ENCODE measurements around the gene COX8C.
"Not testable (repeated sequence)": the region's sequence is repeated elsewhere in the genome, so short reads cannot be mapped to it uniquely, and the experiment has no call there.

The COX8C gene

GRCh38 chr14:93368996-93369712 lies 22.2 kb downstream of the COX8C start:
- H3K4me3 ChIP-seq (ENCODE audit: low read depth, low read length) = no peak overlapping the region
- no peak for DNase-seq (ENCODE audit: low read depth)
- TF ChIP-seq, protein P1, sequence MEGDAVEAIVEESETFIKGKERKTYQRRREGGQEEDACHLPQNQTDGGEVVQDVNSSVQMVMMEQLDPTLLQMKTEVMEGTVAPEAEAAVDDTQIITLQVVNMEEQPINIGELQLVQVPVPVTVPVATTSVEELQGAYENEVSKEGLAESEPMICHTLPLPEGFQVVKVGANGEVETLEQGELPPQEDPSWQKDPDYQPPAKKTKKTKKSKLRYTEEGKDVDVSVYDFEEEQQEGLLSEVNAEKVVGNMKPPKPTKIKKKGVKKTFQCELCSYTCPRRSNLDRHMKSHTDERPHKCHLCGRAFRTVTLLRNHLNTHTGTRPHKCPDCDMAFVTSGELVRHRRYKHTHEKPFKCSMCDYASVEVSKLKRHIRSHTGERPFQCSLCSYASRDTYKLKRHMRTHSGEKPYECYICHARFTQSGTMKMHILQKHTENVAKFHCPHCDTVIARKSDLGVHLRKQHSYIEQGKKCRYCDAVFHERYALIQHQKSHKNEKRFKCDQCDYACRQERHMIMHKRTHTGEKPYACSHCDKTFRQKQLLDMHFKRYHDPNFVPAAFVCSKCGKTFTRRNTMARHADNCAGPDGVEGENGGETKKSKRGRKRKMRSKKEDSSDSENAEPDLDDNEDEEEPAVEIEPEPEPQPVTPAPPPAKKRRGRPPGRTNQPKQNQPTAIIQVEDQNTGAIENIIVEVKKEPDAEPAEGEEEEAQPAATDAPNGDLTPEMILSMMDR (conservative IDR thresholded peaks at IDR 0.05; ENCODE audit: low read depth, low read length) = no peak

GRCh38 chr14:93369713-93370266 lies 22.8 kb downstream of the COX8C start:
- H3K4me3 ChIP-seq (ENCODE audit: low read depth, low read length) = no peak overlapping the region
- DNase-seq (ENCODE audit: low read depth) = no peak
- TF ChIP-seq, protein P1 (conservative IDR thresholded peaks at IDR 0.05; ENCODE audit: low read depth, low read length) = no peak

- H3K4me3 ChIP-seq (ENCODE audit: low read depth, low read length) = no peak overlapping the region
- TF ChIP-seq, protein P1 (conservative IDR thresholded peaks at IDR 0.05; ENCODE audit: low read depth, low read length) = no peak
- no peak for DNase-seq (ENCODE audit: low read depth)
Observed at GRCh38 chr14:93375673-93376156, 28.7 kb downstream of the COX8C start.

GRCh38 chr14:93379831-93380230 lies 32.8 kb downstream of the COX8C start:
- TF ChIP-seq, protein P1 (conservative IDR thresholded peaks at IDR 0.05; ENCODE audit: low read depth, low read length) = no peak
- no peak for DNase-seq (ENCODE audit: low read depth)
- no peak overlapping the region for H3K4me3 ChIP-seq (ENCODE audit: low read depth, low read length)

GRCh38 chr14:93381644-93382043 lies 34.7 kb downstream of the COX8C start:
- TF ChIP-seq, protein P1 (conservative IDR thresholded peaks at IDR 0.05; ENCODE audit: low read depth, low read length) = no peak

DNA sequence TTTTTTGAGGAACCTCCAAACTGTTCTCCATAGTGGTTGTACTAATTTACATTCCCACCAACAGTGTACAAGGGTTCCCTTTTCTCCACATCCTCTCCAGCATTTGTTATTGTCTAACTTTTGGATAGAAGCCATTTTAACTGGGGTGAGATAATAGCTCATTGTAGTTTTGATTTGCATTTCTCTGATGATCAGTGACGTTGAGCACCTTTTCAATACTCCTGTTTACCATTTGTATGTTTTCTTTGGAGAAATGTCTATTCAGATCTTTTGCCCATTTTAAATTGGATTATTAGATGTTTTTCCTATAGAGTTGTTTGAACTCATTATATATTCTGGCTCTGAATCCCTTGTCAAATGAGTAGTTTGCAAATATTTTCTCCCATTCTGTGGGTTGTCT lies 37.3 kb downstream of the COX8C start:
- H3K4me3 ChIP-seq (ENCODE audit: low read depth, low read length); DNase-seq (ENCODE audit: low read depth): not testable (repeated sequence)

More at GRCh38 chr14:93381644-93382043, 34.7 kb downstream of the COX8C start:
- no peak overlapping the region for H3K4me3 ChIP-seq (ENCODE audit: low read depth, low read length)
- DNase-seq (ENCODE audit: low read depth) = no peak

DNA sequence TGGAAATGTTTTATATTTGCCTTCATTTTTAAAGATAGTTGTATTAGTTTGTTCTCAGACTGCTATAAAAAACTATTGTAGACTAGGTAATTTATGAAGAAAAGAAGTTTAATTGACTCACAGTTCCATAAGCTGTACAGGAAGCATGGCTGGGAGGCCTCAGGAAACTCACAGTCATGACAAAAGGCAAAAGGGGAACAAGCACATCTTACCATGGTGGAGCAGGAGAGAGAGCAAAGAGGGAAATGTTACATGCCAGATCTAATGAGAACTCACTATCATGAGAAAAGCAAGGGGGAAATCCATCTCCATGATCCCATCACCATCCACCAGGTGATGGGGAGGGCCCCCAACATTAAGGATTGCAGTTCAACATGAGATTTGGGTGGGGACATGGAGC lies 48.2 kb downstream of the COX8C start:
- TF ChIP-seq, protein P1 (conservative IDR thresholded peaks at IDR 0.05; ENCODE audit: low read depth, low read length) = no peak
- no peak overlapping the region for H3K4me3 ChIP-seq (ENCODE audit: low read depth, low read length)
- no peak for DNase-seq (ENCODE audit: low read depth)

All from choroid plexus epithelial cell (primary cell).